Omental fat pad (tissue), 4 donors: ENCODE measurements around the gene ZNF697. TPM values are rescaled to one million over a fixed set of nuclear protein-coding genes. Genes with fewer than 3 reads are reported as not detected.
A peak's percentile ranks its signal among the peaks of the same experiment; 100 is the strongest.

ENCODE experiments used
- ATAC-seq: fragments of 150-250 bp; one replicate; pipeline ENCODE4 v1.9.1; 2016; ENCODE audit warnings: mild to moderate bottlenecking, moderate library complexity; ENCODE audit not compliant: low FRiP score
- DNase-seq: peaks from one replicate; pipeline ENCODE4 v3.0.0-alpha.2; 2019; ENCODE audit warnings: low spot score
- total RNA-seq, 4 donors: library from RNA; depleted of rRNA; stranded (reverse); fragments of >200 nt; gene quantifications; one replicate each; pipeline ENCODE4 v1.1.0, GENCODE V29; 2016
- TF ChIP-seq, protein P1 (sequence below), 3 donors: fragments of 450-650 bp; IDR thresholded peaks; one replicate each; pipeline ENCODE4 v1.5.1; 2016 to 2017; ENCODE audit warnings: antibody characterized with exemption in 3 of 3, mild to moderate bottlenecking in 3 of 3, moderate library complexity in 2 of 3

Gene ZNF697
- total RNA-seq, 4 donors from 2014 or later = 6.5 to 13.1 (median 8.8) TPM

- DNase-seq (no peak), ATAC-seq (no peak)
- TF ChIP-seq, protein P1, sequence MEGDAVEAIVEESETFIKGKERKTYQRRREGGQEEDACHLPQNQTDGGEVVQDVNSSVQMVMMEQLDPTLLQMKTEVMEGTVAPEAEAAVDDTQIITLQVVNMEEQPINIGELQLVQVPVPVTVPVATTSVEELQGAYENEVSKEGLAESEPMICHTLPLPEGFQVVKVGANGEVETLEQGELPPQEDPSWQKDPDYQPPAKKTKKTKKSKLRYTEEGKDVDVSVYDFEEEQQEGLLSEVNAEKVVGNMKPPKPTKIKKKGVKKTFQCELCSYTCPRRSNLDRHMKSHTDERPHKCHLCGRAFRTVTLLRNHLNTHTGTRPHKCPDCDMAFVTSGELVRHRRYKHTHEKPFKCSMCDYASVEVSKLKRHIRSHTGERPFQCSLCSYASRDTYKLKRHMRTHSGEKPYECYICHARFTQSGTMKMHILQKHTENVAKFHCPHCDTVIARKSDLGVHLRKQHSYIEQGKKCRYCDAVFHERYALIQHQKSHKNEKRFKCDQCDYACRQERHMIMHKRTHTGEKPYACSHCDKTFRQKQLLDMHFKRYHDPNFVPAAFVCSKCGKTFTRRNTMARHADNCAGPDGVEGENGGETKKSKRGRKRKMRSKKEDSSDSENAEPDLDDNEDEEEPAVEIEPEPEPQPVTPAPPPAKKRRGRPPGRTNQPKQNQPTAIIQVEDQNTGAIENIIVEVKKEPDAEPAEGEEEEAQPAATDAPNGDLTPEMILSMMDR (IDR thresholded peaks at IDR 0.05) = no peak
Measured at GRCh38 chr1:119633575-119633974, 14.5 kb downstream of the ZNF697 start.

GRCh38 chr1:119632841-119633240 lies 15.2 kb downstream of the ZNF697 start:
- ATAC-seq = no peak
- DNase-seq = no peak
- TF ChIP-seq, protein P1 (IDR thresholded peaks at IDR 0.05) = no peak

GRCh38 chr1:119632103-119632490 lies 16.0 kb downstream of the ZNF697 start:
- TF ChIP-seq, protein P1 (IDR thresholded peaks at IDR 0.05) = no peak
- no peak for DNase-seq
- peak; percentile 13 for ATAC-seq

DNA sequence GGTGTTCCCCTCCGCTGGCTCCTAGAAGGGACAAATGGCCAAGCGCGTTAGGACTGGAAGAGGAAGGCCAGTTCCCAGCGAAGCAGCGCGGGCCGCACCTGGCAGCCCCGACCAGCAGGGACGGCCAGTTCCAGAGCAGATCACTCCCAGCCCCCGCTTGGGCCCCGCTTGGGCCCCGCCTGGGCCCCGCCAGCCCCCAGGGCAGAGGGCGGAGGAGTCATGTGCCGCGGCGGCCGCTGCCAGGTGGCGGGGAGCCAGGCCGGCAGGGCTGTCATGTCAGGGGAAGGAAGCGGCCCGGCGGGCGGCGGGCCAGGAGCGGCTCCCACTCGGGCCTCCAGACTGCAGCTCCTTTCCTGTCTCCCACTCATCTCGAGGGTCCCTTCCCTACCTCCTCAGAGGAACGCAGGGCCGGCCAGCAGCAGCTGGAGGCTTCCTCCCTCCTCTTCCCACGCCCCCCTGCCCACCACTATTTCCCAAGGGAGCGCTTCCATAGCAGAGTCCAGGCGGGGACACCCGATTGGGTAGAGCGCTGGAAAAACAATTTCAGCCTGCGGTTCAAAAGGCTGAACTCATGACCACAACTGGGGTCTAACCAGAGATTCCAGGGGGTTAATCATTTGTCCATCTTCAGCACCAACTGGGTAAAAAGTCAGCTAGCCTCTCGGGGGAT lies 16.5 kb downstream of the ZNF697 start:
- ATAC-seq (peak; percentile 87), DNase-seq (peak; percentile 52)
- TF ChIP-seq, protein P1 (IDR thresholded peaks at IDR 0.05) = no peak

- no peak for DNase-seq
- peak; percentile 12 for ATAC-seq
Measured at GRCh38 chr1:119631086-119631432, 17.0 kb downstream of the ZNF697 start.

GRCh38 chr1:119626841-119627240 lies 21.2 kb downstream of the ZNF697 start:
- ATAC-seq = peak; percentile 62

More at GRCh38 chr1:119631086-119631432, 17.0 kb downstream of the ZNF697 start:
- TF ChIP-seq, protein P1 (IDR thresholded peaks at IDR 0.05) = no peak

More at GRCh38 chr1:119626841-119627240, 21.2 kb downstream of the ZNF697 start:
- DNase-seq = no peak
- TF ChIP-seq, protein P1 (IDR thresholded peaks at IDR 0.05) = no peak
